CD4-positive, alpha-beta T cell (primary cell): Measurements from ENCODE around the gene SEC14L2. TPM values are rescaled to one million over a fixed set of nuclear protein-coding genes. Genes with fewer than 3 reads are reported as not detected.

Experiments
- ATAC-seq: fragments of 200-7000 bp; cut with Tn5 transposase; one replicate; pipeline ENCODE4 v1.10.0; 2022; ENCODE audit warnings: mild to moderate bottlenecking; ENCODE audit not compliant: poor library complexity
- CTCF ChIA-PET: fragments of 350-600 bp; sonication (Branson Sonifier 250); formaldehyde crosslinking; loops from one replicate; lab custom pipeline; 2021; ENCODE audit warnings: antibody characterized with exemption, inconsistent platforms; lab: Charles Lee
- POLR2A ChIA-PET: fragments of 350-600 bp; sonication (Branson Sonifier 250); formaldehyde crosslinking; loops from one replicate; lab custom pipeline; 2021; ENCODE audit warnings: antibody characterized with exemption, inconsistent platforms; lab: Charles Lee
- DNase-seq, 14 experiments: peaks; one replicate each; pipeline ENCODE4 v3.0.0-alpha.2; 2013 to 2020; ENCODE audit warnings: mixed read lengths in 2 of 14
- H3K27ac ChIP-seq, 2 donors: one replicate each; pipeline versions ENCODE4 v1.5.1 to v1.7.0; 2013; ENCODE audit warnings: low read length in 2 of 2, low read depth in 1 of 2, mild to moderate bottlenecking in 1 of 2
- H3K27me3 ChIP-seq, 2 experiments: 1 replicate in 1 of 2; 2 replicates in 1 of 2; pipeline versions ENCODE4 v1.6.1 to v1.7.0; 2013; ENCODE audit warnings: low read length in 2 of 2, control low read depth in 1 of 2, mild to moderate bottlenecking in 1 of 2, moderate library complexity in 1 of 2; ENCODE audit not compliant: insufficient read depth in 2 of 2, control insufficient read depth in 1 of 2
- H3K36me3 ChIP-seq: one replicate; pipeline ENCODE4 v1.6.1; 2013; ENCODE audit warnings: low read length, control low read depth; ENCODE audit not compliant: insufficient read depth
- H3K4me1 ChIP-seq: one replicate; pipeline ENCODE4 v1.6.1; 2013; ENCODE audit warnings: low read length, control low read depth; ENCODE audit not compliant: insufficient read depth
- H3K4me3 ChIP-seq: one replicate; pipeline ENCODE4 v1.5.1; 2013; ENCODE audit warnings: mild to moderate bottlenecking, low read length, moderate library complexity
- H3K9me3 ChIP-seq, 2 experiments: 1 replicate in 1 of 2; 2 replicates in 1 of 2; pipeline versions ENCODE4 v1.6.1 to v1.7.0; 2013; ENCODE audit warnings: low read length in 2 of 2, mild to moderate bottlenecking in 2 of 2, control low read depth in 1 of 2, moderate library complexity in 1 of 2; ENCODE audit not compliant: control insufficient read depth in 1 of 2, insufficient read depth in 1 of 2
- H3K27ac Mint-ChIP-seq: one replicate; pipeline ENCODE4 v1.8.0; 2020; ENCODE audit warnings: mixed read lengths
- H3K27me3 Mint-ChIP-seq: one replicate; pipeline ENCODE4 v1.8.0; 2021; ENCODE audit warnings: mixed read lengths
- H3K36me3 Mint-ChIP-seq: one replicate; pipeline ENCODE4 v1.8.0; 2021; ENCODE audit warnings: low read depth, mixed read lengths
- H3K4me1 Mint-ChIP-seq: one replicate; pipeline ENCODE4 v1.8.0; 2021; ENCODE audit warnings: low read depth, mixed read lengths
- H3K4me3 Mint-ChIP-seq: one replicate; pipeline ENCODE4 v1.8.0; 2020; ENCODE audit warnings: mild to moderate bottlenecking, mixed read lengths
- H3K9me3 Mint-ChIP-seq: one replicate; pipeline ENCODE4 v1.8.0; 2020; ENCODE audit warnings: mixed read lengths
- intact Hi-C, 2 experiments: fragments of 100-400 bp; cut with DNase I in 1 of 2; cut with micrococcal nuclease in 1 of 2; formaldehyde crosslinking; loops; one replicate each; pipeline versions ENCODE4 v1.15.1 to v1.9.0; 2023 to 2025; cut with DNase I, micrococcal nuclease
- total RNA-seq, 174 experiments: library from RNA in 2 of 174; stranded (reverse) in 2 of 174; gene quantifications; one replicate each; pipeline ENCODE4 v1.2.3 and lab custom pipeline; 2021 to 2026
- TF ChIP-seq, protein P1 (sequence below): fragments of 200-600 bp; IDR thresholded peaks from one replicate; pipeline ENCODE4 v1.8.0; 2022; ENCODE audit warnings: antibody characterized with exemption, mild to moderate bottlenecking

SEC14L2 gene
- total RNA-seq, 2 experiments from 2014 or later, result 74.6 to 79.8 TPM

DNA sequence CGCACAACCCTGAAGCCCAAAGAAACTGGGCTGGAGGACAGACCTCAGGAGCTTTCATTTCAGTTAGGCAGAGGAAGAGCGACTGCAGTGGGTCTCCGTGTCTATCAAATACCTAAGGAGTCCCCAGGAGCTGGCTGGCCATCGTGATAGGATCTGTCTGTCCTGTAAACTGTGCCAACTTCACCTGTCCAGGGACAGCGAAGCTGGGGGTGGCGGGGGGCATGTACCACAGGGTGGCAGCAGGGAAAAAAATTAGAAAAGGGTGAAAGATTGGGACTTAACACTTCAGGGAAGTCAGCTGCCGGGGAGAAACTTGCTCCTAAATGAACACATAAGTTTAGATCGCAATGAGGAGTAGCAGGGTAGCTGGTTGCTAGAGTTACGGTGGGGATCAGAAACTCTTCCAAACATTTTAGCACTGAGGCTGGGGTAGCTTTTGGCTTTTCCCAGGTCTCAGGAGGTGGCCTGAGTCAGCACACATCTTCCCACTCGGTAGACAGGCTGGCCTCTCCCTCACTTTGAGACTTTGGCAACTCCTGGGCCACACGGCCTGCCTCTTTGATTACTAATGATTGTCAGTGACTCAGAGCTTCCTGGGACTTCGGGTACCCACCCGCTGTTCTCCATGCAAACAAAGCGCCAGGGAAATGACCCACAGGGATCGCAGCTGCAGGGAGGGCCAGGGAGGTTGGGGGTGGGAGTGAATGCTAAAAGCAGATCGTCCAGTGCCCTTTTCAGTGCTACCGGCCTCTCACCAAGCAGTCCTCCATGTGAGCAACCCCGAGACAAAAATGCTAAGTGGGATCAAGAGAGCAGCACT lies 25.9 kb downstream of the SEC14L2 start:
- H3K9me3 ChIP-seq, result no peaks in the 10 kb centered on the region
- no peak for ATAC-seq
- peak overlapping the region; percentile 86 to 87 for H3K27ac ChIP-seq
- no peaks in the 10 kb centered on the region for H3K27me3 ChIP-seq
- Mint-ChIP-seq H3K9me3 (no peaks in the 10 kb centered on the region), H3K36me3 (peaks cover 69% of the 10 kb centered on the region), H3K4me1 (peaks cover 55% of the 10 kb centered on the region), H3K27ac (peak overlapping the region; percentile 98), H3K27me3 (no peaks in the 10 kb centered on the region), H3K4me3 (peak overlapping the region; percentile 99)
- POLR2A ChIA-PET, result interaction anchor here (1.3 to 6.0 kb wide), 15 partner anchors 10 to 1154 kb away, joined by 3 to 112 read pairs (median 16); partner anchors contain the start of genes CCDC157, EWSR1, SEC14L2 and SF3A1
- DNase-seq, result peak in 5 of 14 experiments; percentile 23 to 67 (median 35)
- peaks cover 9% of the 10 kb centered on the region for H3K36me3 ChIP-seq
- intact Hi-C loops, result loop anchor here in 1 of 2 experiments (10.0 kb wide), 1 partner anchor 588 kb away; the partner anchor contains the start of gene ASCC2
- TF ChIP-seq, protein P1, sequence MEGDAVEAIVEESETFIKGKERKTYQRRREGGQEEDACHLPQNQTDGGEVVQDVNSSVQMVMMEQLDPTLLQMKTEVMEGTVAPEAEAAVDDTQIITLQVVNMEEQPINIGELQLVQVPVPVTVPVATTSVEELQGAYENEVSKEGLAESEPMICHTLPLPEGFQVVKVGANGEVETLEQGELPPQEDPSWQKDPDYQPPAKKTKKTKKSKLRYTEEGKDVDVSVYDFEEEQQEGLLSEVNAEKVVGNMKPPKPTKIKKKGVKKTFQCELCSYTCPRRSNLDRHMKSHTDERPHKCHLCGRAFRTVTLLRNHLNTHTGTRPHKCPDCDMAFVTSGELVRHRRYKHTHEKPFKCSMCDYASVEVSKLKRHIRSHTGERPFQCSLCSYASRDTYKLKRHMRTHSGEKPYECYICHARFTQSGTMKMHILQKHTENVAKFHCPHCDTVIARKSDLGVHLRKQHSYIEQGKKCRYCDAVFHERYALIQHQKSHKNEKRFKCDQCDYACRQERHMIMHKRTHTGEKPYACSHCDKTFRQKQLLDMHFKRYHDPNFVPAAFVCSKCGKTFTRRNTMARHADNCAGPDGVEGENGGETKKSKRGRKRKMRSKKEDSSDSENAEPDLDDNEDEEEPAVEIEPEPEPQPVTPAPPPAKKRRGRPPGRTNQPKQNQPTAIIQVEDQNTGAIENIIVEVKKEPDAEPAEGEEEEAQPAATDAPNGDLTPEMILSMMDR, result no peak
- peak overlapping the region; percentile 74 for H3K4me3 ChIP-seq
- H3K4me1 ChIP-seq, result peaks cover 53% of the 10 kb centered on the region
- CTCF ChIA-PET, result interaction anchor here (0.6 to 6.1 kb wide), 4 partner anchors 19 to 159 kb away, joined by 3 to 63 read pairs (median 14); partner anchors contain the start of gene SEC14L2

DNA sequence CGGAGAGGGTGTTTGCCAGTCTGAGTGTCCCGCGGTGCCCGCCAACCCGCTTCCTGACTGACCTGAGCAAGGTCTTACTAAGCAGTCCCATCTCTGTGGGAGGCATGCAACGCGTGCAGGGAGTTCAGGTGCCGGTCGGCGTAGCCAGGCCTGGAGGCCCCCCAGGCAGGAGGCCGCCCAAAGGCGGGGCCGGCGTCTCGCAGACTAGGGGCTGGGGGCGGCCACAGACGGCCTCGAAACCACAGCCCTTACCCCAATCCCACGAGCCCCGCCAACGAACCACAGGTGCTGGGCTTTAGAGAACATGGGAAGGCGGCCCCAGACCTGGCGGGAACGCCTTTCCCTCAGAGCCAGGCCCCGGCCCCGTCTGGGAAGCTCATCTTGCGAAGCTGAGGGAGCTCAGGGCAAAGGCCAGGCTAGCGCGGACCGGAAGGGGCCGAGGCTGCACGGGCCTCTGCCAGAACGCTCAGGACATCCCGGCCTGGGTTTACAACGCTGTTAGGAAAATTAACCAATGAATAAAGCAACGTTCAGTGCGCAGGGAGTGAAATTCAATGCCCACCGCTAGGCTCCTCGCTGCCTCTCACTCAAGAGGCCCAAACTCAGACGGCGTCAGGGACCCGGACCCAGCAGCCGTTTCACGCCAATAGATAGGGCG lies 26.6 kb downstream of the SEC14L2 start:
- TF ChIP-seq, protein P1, result no peak
- H3K9me3 ChIP-seq, result no peaks in the 10 kb centered on the region
- H3K27me3 Mint-ChIP-seq, result no peaks in the 10 kb centered on the region
- H3K36me3 ChIP-seq, result peaks cover 7% of the 10 kb centered on the region
- H3K4me1 ChIP-seq, result peaks cover 53% of the 10 kb centered on the region
- DNase-seq (peak in 11 of 14 experiments; percentile 21 to 71 (median 33)), ATAC-seq (no peak)
- H3K36me3 Mint-ChIP-seq, result peaks cover 66% of the 10 kb centered on the region
- peak overlapping the region; percentile 99 for H3K4me3 Mint-ChIP-seq
- H3K27me3 ChIP-seq, result no peaks in the 10 kb centered on the region
- ChIA-PET POLR2A (interaction anchor here (0.8 to 6.0 kb wide), 29 partner anchors 11 to 1155 kb away, joined by 3 to 112 read pairs (median 5); partner anchors contain the start of genes CASTOR1, CCDC157, EWSR1 and PES1), CTCF (interaction anchor here (0.6 to 6.1 kb wide), 10 partner anchors 11 to 212 kb away, joined by 3 to 63 read pairs (median 6); partner anchors contain the start of genes SEC14L2 and SLC35E4)
- intact Hi-C loops, result loop anchor here in 1 of 2 experiments (10.0 kb wide), 1 partner anchor 589 kb away; the partner anchor contains the start of gene ASCC2
- peak overlapping the region; percentile 74 for H3K4me3 ChIP-seq
- peak overlapping the region; percentile 86 to 87 for H3K27ac ChIP-seq
- peaks cover 55% of the 10 kb centered on the region for H3K4me1 Mint-ChIP-seq
- peak overlapping the region; percentile 98 for H3K27ac Mint-ChIP-seq
- no peaks in the 10 kb centered on the region for H3K9me3 Mint-ChIP-seq
